Coronary artery (tissue), 2 donors: ENCODE measurements around the gene ANO9.

Experiments
- DNase-seq: peaks from one replicate; pipeline ENCODE4 v3.0.0-alpha.2; 2017; ENCODE audit warnings: low spot score
- H3K27ac ChIP-seq, 2 donors: fragments of 200-600 bp; sonication (generic); one replicate each; pipeline ENCODE4 v1.5.1; 2016 to 2019
- H3K4me3 ChIP-seq: fragments of 200-600 bp; sonication (generic); 2 replicates; pipeline ENCODE4 v1.5.1; 2016; ENCODE audit warnings: mild to moderate bottlenecking, moderate library complexity
- TF ChIP-seq, protein P1 (sequence below): fragments of 200-600 bp; sonication (generic); IDR thresholded peaks from one replicate; pipeline ENCODE4 v1.5.1; 2019; ENCODE audit warnings: antibody characterized with exemption

ANO9 gene

DNA sequence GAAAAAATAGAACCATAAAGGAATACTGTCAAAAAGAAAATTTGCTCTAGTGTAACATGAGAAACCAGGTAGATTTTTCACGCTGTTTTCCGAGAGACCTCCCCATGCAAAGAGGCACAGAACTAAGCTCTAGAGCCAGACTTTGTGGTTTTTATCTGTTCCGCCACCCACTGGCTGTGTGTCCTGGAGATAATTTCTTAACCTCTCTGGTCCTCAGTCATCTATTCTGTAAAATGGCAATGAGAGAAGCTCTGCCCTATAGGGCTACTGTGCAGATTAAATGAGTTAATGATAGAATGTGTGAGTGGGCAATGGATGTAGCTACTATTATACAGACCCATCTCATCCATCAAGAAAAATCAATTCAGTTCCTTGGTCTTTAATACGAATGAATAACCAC lies 17.6 kb downstream of the ANO9 start:
- Histone ChIP-seq H3K4me3 (no peak overlapping the region), H3K27ac (no peak overlapping the region)
- DNase-seq, result no peak
- TF ChIP-seq, protein P1, sequence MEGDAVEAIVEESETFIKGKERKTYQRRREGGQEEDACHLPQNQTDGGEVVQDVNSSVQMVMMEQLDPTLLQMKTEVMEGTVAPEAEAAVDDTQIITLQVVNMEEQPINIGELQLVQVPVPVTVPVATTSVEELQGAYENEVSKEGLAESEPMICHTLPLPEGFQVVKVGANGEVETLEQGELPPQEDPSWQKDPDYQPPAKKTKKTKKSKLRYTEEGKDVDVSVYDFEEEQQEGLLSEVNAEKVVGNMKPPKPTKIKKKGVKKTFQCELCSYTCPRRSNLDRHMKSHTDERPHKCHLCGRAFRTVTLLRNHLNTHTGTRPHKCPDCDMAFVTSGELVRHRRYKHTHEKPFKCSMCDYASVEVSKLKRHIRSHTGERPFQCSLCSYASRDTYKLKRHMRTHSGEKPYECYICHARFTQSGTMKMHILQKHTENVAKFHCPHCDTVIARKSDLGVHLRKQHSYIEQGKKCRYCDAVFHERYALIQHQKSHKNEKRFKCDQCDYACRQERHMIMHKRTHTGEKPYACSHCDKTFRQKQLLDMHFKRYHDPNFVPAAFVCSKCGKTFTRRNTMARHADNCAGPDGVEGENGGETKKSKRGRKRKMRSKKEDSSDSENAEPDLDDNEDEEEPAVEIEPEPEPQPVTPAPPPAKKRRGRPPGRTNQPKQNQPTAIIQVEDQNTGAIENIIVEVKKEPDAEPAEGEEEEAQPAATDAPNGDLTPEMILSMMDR, result no peak

DNA sequence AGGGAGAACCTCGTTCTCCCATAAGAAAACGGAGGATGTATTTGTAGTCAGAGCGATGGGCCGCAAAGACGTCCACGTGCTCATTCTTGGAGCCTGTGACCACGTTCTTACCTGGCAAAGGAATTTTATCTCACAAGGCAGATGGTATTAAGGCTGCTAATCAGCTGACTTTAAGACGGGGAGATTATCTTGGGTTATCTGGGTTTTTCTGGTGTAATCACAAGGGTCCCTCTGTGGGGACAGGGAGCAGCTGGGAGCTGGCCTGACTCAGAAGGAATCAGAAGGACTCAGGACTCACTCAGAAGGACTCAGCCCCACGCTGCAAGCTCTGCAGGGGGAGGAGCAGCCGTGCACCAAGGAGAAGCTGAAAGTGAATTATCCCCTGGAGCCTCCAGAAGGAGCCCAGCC lies 19.6 kb downstream of the ANO9 start:
- Histone ChIP-seq H3K4me3 (no peak overlapping the region), H3K27ac (no peak overlapping the region)
- no peak for DNase-seq
- TF ChIP-seq, protein P1, result no peak

DNA sequence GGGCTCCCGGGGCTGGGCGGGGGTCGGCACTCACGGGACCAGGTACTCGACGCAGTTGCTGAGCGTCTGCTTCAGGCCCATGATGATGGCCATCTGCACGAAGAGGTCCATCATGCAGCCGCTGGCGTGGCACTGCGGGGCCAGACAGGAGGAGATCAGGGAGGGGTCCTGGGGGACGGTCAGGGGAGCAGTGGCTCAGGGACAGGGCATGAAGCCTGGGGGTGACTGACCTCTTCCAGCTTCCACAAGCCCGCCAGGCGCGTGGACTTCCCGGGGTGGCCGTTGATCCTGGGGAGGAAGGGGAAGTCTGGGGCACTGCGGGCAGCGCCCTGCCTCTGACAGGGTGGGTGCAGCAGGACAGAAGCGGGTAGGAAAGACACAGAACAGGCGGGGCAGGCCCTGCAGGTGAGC lies 20.9 kb downstream of the ANO9 start:
- Histone ChIP-seq H3K4me3 (no peak overlapping the region), H3K27ac (no peak overlapping the region)
- TF ChIP-seq, protein P1, result no peak
- DNase-seq, result no peak

DNA sequence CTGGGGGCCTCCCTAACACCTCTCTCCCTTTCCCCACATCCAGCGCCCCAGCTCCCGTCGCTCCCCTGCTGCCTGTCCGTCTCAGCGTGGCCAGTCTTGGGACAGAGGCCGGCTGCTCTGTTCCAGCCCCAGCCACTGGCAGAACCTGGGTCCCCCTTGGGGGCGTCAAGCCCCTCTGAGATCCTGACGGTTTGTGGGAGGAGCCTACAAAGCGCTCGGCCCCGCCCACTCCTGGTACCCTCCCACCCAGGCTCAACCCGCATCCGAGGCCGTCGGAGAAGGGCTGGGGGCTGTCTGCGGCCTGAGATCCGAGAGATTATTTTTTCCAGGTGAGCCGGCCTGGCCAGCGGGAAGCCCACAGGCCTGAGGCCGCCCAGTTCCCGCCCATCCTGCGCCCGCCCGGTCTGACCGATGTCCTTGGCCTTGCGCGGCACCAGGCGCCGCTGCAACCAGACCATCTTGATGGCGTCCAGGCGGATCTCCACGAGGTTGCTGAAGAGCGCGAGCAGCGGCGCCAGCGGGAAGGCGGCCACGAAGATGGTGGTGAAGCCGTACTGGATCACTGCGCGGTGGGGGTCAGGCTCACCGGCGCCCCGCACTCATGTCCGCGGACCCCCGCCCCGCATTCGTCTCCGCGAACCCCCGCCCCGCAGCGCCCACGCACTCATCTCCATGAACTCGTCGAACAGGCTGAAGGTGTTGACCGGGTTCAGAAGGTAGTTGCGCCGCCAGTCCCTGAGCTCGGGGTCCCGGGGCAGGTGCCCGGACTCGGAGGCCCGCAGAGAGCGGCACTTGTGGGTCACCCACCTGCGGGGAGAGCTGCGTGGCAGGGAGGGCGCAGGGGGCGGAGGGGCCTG lies 21.5 kb downstream of the ANO9 start:
- TF ChIP-seq, protein P1, result no peak
- Histone ChIP-seq H3K27ac (no peak overlapping the region), H3K4me3 (no peak overlapping the region)
- DNase-seq, result no peak

DNA sequence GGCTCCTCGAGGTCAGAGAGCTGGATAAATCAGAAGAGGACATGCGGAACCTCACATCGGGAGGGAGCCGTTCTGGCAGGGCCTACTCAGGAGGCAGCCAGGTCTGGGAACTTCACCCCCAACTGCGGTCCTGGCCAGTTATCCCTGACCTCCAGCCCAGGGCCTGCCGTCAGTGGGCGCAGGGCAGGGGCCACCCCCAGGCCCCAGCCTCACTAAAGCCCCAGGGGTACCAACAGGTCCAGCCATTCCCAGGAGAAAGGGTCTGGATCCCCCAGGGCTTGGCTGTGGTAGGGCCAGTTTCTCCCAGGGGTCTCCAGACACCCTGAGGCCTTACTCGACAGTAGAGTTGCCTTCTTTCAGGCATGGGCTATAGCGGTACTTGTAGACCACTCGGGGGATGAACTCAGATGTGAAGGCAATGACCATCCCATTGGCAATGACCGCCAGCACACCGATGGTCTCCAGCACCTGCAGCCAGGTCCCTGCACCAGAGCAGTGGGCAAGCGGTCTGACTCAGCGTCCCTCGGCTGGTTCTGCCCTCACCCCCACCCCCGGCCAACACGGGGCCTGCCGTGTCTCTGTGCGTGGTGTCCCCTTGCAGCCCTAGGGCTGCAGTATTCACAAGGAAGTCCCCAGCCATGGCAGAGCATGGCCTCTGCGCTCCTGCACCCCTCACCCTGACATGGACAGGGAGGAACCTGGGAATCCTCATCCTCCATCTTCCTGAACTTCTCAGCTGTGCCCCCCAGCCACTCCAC lies 22.4 kb downstream of the ANO9 start:
- Histone ChIP-seq H3K4me3 (no peak overlapping the region), H3K27ac (no peak overlapping the region)
- no peak for DNase-seq
- TF ChIP-seq, protein P1, result no peak

DNA sequence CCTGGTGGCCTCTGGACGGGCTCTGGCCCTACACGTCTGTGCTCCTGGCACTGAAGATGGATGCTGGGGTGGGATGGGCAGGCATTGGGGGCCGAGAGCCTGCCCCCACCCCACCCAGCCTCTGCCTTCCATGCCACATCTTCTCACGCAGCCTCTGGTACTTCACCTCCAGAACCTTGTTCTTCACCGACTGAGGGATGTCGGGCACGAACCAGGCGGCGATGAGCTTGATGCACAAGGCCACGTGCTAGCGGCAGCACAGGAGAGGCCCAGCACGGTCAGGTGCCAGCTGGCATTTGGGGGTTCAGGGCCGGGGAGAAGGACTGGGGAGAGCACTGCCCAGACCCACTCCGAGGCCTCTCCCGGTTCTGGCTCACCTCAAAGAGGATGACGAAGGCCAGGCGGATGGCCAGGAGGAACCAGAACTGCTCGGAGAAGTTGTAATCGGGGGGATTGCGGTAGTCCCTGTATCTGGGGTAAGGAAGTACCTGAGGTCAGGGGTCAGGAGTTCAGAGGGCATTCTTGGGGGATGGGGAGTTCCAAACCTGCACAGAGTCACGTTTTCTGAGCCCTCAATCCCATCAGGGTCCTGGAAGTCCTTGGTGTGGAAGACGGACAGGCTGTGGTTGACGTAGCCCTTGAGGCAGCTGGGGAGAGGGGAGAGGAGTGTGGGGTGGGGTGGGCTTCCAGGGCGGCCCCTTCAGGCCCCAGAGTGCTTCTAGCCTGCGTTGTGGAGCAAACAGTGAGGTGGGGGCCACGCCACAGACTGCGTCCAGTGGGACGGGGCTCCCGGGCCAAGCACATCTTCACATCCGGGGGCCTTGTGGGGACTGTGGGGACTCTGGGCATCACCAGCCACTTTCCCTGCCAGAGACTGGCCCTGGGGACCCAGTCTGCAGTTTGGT lies 23.2 kb downstream of the ANO9 start:
- Histone ChIP-seq H3K4me3 (no peak overlapping the region), H3K27ac (no peak overlapping the region)
- TF ChIP-seq, protein P1, result no peak
- no peak for DNase-seq
